Stimulated activated CD8-positive, alpha-beta memory T cell treated with anti-CD3 and anti-CD28 coated beads, Interleukin-15, amount 100 ng/mL, for 4 hours (primary cell): ENCODE results near the gene SLC9A9.

Experiments used
- DNase-seq, 2 donors: peaks; one replicate each; pipeline ENCODE4 v3.0.0-alpha.2; 2020; ENCODE audit warnings: low read depth in 2 of 2

The SLC9A9 gene

DNA sequence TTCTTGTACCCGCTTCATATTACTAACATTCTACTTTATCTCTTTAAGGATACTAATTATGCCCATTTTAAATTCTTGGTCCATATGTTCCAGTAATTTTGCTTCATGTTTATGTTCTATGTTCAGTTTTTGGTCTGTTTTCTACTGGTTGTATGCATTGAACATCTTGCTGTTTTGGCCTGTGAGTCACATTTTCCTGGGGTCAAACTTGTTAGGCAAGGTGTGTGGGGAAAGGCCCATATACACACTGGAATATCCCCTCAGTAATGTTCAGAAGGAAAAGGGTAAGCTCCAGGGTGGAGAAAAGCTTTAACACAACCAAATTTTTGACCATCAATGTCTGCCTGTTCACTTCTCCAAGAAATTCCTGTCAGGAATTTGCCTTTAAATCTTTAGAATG is 337.7 kb downstream of the SLC9A9 start:
- no peak for DNase-seq

- DNase-seq, result no peak
These were observed 340.3 kb downstream of the SLC9A9 start for GRCh38 chr3:143507735-143508580.

DNA sequence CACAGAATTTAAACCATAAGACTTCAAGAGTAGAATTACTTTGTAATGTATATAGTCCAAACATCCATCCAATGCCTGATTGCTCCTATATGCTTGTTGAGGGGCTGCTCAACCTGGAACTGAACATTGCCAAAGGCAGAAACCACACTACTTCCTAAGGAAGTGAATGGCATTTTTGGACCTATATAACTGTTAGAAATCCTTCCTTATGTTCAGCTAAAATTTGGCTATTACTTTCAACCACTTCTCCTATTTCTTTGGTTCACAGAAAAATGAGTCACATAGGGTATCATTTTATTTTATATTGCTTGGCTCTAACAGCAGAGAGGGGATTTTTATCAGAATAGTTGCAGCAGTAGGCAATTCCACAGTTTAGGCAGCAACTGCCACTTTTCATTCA is 342.1 kb downstream of the SLC9A9 start:
- DNase-seq, result no peak

DNA sequence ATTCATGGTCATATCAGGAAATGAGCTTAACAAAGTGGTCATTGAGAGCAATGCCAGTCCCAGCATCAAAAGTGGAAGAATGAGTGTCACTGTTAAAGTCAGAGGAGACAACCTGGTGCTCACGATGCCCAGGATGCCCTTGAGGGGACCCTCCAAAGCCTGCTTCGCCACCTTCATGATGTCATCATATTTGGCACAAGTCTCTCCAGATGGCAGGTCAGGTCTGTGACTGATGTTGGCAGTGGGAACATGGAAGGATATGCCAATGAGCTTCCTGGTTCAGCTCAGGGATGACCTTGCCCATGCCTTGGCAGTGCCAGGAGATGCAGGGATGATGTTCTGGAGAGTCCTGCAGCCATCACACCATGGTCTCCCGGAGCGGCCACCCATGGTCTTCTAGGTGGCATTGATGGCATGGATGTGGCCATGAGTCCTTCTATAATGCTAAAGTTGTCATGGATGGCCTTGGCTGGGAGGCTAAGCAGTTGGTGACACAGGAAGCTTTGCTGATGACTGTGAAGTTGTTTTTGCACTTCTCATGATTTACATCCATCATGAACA is 344.9 kb downstream of the SLC9A9 start:
- DNase-seq, result no peak

DNA sequence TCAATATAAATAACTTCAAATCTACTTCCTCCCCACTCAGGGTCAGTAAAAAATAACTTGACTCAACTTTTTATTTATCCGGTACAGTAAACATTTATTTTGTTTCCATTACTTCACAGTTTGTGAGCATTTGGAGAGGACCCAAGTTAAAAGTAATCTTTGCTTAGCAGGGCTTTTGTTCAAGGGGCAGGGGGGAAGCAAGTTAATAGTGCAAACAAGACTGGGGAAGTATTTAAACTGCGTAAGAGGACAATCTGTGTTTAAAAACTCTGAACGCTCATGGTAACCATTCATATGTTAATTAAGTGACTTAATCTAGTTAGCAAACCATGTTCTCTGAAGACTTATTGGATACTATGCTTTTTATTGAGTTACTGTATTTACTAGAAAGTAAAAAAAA is 346.2 kb downstream of the SLC9A9 start:
- DNase-seq, result no peak

- DNase-seq, result no peak
These were observed 350.9 kb downstream of the SLC9A9 start for GRCh38 chr3:143497382-143497781.

DNA sequence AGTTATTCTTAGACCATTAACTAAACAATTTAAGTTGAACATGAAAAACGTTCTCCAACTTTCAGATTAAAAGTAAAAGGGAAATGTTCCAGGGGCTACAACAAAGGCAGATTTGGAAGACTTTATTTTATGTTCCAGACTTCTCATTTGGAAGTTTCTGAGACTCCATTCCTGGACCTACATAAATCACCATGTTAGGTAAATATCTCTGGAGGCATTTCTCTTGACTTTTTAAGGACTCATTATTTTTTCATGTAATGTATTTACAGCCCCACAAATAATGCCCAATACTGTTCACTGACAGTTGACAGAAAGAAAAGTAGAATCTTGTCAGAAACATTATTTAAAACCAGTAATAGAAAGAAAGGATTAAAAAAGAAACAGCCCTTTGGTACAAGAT is 352.1 kb downstream of the SLC9A9 start:
- DNase-seq, result no peak

GRCh38 chr3:143495527-143495926 is 352.7 kb downstream of the SLC9A9 start:
- no peak for DNase-seq

DNA sequence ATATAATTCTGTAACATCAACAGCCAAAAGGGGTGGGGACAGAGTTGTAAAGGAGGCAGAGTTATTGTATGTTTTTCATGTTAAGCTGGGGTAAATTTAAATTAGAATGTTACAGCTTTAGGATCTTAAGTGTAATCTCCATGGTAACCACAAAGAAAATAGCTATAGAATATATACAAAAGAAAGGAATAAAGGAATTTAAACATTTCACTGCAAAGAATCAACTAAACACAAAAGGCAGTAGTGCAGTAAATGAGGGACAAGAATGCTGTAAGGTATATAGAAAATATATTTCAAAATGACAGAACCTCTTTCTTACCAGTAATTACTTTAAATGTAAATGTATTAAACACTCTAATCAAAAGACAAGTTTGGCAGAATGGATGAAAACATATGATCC is 361.7 kb downstream of the SLC9A9 start:
- DNase-seq, result no peak

DNA sequence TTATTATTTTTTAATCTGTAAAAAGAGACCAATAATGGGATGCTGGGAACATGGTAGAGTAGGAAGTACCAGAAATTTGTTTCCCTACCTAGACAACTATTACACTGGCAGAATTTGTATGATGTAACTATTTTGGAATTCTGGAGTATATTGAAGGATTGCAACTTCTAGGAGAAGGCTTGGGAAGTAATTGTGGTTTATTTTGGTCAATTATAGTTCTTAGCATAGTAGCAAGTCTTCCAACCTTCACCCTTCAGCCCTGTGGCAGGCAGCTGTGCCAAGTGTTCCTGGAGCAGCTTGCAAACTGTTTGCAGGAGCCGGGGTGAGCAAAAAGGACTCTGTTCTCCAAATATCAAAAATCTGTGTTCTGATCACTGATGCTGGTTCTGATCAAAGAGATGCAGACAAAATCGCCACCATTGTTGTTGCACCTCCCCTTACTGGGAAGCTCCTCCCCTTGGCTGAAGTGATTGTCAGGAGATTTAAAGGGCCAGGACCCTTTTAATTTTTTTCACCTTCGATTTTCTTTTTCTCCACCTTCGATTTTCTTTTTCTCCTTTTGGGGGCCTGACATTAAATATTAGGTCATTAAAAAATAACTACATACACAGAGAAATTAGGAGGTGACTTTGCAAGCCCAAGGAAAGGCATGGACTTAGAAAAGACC is 363.3 kb downstream of the SLC9A9 start:
- no peak for DNase-seq

DNA sequence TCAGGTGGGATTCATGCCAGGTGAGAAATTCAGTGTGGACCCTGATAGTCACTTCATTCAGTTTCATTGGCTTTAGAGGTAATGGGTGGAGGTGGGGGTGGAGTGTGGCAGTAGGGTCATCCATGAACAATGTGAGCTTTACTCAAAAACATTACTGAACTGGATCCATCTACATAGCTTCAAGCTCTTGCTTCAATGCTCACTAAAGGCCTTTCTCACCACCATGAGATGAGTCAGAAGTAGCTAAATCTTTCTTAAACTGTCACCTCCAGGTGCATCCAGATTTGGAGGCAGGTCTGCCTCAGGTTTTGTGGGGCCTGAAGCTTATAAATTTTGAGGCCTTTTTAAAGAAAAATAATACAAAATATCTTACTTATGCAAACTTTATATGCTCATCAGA is 365.1 kb downstream of the SLC9A9 start:
- no peak for DNase-seq

- DNase-seq, result no peak
These were observed 365.9 kb downstream of the SLC9A9 start for GRCh38 chr3:143482106-143483088.

DNA sequence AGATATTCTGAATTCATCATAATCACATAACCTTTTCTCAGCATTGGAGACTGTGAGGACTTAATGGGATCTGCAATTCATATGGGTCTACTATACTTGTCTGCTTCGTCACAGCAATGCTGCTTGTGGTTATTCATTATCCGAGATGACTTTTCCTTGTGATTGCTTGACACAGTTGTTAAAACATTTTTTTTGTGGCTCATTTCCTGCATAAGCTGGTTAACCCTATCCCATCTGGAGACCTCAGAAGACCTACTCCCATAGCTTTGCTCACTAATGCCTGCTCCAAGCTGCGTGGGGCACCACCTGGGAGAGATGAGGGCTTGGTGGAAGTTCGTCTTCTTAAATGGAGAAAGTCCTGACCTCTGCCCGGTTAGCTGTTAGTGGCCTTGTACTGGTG is 367.9 kb downstream of the SLC9A9 start:
- no peak for DNase-seq

GRCh38 chr3:143479727-143480126 is 368.5 kb downstream of the SLC9A9 start:
- DNase-seq, result no peak

- no peak for DNase-seq
These were observed 370.1 kb downstream of the SLC9A9 start for GRCh38 chr3:143478115-143478693.

DNA sequence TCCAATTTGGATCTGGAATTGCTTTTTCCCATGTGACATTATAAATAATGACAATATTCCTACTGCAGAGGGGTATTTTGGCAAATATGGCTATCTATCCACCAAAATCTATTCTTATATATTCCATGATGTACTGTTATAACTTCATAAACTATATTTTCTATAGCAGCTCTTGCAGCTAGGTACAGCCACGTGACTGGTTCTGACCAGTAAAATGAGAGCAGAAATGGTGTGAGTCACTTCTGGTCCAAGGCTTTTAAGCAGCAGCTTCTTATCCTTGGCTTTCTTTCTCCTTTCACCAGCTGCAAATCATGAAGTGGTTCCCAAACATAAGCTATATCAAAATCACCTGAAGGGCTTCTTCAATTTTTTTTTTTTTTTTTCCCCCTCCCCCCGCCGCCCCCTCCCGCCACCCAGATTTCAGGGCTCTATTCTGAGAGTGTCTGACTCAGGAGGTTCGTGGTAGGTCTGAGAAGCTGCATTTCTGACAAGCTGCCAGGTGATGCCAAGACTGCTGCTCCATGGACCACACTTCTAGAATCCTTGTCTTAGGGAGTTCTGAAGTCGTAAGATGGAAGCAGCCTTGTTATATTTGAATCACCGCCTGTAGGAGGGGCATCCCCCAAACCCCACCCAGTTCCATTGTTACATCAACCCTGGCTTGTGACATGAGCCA is 371.2 kb downstream of the SLC9A9 start:
- no peak for DNase-seq

DNA sequence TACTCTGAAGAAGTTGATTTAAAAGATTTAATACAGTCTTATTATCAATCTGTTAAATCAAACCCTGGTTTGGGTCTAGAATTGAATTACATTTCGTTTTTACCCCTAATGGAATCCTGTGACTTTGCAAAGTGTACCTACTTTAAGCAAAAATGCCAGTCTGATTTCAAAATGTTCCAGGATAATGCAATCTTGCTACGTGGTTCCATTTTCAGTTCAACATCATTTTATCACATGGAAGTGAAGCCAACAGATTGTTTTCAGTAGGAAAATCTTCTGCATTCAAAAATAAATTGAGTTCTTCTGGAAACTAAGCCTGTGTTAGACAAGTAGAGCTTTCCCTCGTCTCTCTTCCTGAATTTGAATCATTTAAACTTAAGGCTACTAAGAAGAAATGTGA is 372.3 kb downstream of the SLC9A9 start:
- DNase-seq, result no peak

DNA sequence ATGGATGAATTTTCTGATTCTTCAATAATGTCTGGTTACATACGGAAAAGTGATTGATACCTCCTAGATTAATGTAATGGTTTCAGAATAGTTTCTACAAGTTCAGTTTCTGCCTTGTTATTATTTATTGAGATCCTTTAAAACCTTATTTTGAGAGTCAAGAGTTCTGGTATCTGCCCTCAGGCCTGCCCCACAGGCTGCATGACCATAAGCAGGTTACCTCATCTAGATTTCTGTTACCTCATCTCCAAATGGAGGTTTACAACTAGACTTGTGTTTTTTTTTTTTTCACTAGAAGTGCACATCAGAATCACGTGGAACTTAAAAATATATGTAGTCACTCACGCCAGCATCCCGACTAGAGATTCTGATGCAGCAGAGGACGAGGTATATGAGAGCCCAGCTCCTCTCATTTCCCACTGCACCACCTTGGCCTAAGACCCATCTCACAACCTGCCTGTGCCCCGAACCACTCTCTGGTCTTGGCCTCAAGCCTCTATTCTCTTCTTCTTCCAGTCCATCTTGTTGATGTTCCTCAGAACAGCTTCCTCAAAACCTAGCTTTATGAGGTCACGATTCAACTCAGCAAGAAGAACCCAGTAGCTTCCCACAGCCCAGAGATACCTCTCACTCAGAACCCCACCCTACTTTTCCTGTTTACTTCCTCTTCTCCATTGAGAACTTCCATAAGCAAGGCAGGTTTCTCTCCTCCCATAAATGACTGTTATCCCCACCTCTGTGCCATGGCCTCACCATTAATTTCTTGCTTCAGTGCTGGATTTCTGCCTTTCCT is 375.3 kb downstream of the SLC9A9 start:
- DNase-seq, result no peak

- DNase-seq, result no peak
These were observed 376.6 kb downstream of the SLC9A9 start for GRCh38 chr3:143471705-143472104.

DNA sequence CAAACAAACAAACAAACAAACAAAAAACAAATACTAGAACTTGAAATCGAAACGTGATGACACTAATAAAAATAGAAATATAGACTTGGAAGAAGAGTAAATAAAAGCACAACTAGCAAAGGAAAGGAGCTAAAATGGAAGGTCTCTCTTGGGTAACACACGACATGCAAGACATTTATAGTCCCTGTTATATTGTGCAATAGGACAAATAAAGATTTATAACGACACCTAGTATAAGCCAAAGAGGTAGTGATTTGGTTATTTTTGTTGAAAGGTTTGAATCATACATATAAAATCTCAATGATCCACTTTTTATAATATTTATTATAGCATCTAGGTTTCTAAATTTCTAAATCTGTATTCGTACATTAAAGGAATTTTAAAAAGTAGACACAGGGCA is 379.1 kb downstream of the SLC9A9 start:
- DNase-seq, result no peak
